GM12801 (cell line): ENCODE measurements around the gene RAB3IP.

Experiments
- CTCF ChIP-seq: IDR thresholded peaks from one replicate; pipeline ENCODE4 v1.5.1; 2011; ENCODE audit warnings: control low read depth; ENCODE audit not compliant: insufficient read length; ENCODE audit errors: extremely low read depth

Gene RAB3IP

GRCh38 chr12:69833696-69834095, 95.0 kb downstream of the RAB3IP start:
- TF ChIP-seq CTCF = no peak

- TF ChIP-seq CTCF = no peak
Observed at GRCh38 chr12:69834147-69834546, 95.5 kb downstream of the RAB3IP start.

GRCh38 chr12:69834576-69834975, 95.9 kb downstream of the RAB3IP start:
- no peak for TF ChIP-seq CTCF

GRCh38 chr12:69835081-69835480, 96.4 kb downstream of the RAB3IP start:
- no peak for TF ChIP-seq CTCF

GRCh38 chr12:69836015-69836414, 97.4 kb downstream of the RAB3IP start:
- no peak for TF ChIP-seq CTCF

- TF ChIP-seq CTCF = no peak
Observed at GRCh38 chr12:69837191-69837590, 98.5 kb downstream of the RAB3IP start.

- no peak for TF ChIP-seq CTCF
Observed at GRCh38 chr12:69837657-69838415, 99.2 kb downstream of the RAB3IP start.

GRCh38 chr12:69840727-69841126, 102.1 kb downstream of the RAB3IP start:
- no peak for TF ChIP-seq CTCF
